GM21515 (cell line): ENCODE data around the gene SLC22A23.

Experiments
- ATAC-seq: cut with Tn5 transposase; IDR thresholded peaks from one replicate; pipeline ENCODE4 v1.9.1; 2021; ENCODE audit not compliant: unreplicated experiment

The SLC22A23 gene

GRCh38 chr6:3406891-3407809 is 49.7 kb downstream of the SLC22A23 start:
- ATAC-seq, result no peak

DNA sequence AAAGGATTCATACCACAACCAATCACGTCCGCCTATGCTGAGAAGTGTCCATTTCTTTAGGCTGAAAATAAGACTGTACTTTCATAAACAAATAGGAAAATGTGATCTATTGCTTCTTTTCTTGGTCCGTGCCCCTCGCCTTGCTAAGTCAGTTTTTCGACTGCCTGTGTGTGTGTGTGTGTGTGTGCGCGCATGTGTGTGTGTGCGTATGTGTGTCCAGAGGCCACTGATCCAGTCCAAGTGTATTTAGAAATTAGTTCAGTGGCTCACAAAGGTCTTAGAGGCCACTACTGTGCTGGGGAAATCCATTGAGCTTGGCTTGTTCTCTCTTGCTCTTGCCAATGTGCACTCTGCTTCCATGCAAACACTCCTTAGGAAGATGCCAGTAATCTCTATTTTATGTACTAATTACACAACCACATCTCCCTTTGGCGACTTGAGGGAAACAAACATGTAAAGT is 50.5 kb downstream of the SLC22A23 start:
- ATAC-seq, result no peak

DNA sequence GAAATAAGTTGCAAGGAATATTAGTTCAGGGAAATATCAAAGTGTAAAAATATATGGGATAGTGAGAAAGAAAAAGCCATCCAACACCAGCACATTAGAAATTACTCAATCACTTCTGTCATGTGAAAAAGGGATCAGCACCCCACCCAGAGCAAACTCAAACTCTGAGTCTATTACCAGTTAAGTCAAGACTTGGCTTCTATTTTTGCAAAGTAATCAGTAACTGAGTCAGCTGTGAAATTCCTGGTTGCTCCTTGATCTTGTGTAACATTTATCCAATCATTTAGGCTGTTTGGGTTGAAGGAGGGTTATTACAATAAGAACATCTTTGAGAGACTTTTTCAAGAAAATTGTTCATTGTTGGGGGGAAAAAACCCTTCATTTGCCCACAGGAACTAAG is 51.2 kb downstream of the SLC22A23 start:
- ATAC-seq, result no peak

GRCh38 chr6:3405182-3405518 is 51.7 kb downstream of the SLC22A23 start:
- ATAC-seq, result no peak

GRCh38 chr6:3403238-3404173 is 53.3 kb downstream of the SLC22A23 start:
- no peak for ATAC-seq

DNA sequence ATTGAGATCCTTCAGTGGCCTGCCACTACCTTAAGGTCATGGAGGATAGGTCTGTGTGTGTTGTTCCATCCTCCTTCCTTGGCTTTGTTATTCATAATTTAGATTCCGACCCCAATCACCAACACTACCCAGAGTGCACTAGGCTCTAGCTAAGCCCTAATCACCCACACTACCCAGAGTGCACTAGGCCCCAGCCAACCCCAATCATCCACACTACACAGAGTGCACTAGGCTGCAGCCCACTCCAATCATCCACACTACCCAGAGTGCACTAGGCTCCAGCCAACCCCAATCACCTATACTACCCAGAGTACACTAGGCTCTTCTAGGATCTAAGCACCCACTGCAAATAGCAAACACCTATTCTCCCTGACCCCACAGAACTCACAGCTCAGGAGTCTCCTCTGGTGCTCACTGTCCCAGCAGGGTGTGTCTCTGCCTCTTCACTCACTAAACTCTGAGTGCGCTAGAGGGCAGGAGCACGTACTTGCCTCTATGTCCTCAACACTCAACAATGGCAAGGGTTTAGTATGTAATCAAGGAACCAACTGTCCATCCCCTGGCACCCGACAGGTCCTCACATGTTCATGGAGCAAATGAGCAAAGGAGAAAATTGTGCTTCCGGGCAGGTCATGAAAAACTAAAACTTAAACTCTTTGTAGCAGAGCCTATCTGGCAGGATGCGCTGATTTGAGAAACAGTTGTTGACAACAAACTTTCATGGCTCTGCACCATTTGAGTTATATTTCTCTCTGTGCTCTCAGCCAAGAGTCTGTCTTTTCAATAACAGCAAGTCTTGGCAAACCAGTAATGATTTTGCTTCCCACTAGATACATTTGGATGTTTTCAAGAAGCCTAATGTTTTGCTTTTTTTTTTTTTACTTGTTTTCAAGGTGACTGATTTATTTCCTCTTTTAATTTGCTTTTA is 54.3 kb downstream of the SLC22A23 start:
- ATAC-seq, result no peak

- no peak for ATAC-seq
These were observed 56.7 kb downstream of the SLC22A23 start for GRCh38 chr6:3400162-3400561.

DNA sequence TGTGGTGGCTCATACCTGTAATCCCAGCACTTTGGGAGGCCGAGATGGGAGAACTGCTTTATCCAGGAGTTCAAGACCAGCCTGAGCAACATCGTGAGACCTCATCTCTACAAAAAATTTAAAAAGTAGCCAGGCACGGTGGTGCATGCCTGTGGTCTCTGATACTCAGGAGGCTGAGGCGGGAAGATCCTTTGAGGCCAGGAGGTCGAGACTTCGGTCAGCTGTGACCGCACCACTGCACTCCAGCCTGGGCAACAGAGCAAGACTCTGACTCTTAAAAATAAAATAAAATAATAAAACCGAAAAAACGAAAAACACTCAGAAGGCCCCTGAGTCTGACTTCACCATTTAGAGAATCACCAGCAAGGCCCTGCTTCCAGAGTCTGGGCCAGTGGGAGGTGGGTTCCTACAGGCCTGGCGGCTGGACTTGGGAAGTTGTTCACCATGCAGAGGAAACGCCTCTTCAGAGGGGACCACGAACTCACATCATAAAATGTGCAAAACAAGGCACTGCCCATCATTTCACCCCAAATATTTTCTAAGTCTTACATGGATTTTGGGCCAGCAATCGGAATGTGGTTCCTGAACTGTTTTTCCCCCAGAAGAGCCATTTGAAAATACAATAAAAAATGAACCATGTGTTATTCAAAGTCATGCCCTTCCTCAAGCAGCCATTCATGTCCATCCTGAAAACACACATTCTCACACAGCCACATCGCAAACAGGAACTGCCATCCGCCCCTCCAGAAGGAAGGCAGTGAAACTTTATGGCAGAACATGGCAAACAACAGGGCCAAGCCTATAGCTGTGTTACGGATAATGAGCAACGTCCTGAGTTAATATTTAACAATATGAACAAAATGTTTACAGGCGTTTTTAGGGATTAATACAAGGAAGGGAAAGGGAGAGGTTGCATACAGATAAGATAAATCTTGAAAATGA is 57.8 kb downstream of the SLC22A23 start:
- no peak for ATAC-seq

DNA sequence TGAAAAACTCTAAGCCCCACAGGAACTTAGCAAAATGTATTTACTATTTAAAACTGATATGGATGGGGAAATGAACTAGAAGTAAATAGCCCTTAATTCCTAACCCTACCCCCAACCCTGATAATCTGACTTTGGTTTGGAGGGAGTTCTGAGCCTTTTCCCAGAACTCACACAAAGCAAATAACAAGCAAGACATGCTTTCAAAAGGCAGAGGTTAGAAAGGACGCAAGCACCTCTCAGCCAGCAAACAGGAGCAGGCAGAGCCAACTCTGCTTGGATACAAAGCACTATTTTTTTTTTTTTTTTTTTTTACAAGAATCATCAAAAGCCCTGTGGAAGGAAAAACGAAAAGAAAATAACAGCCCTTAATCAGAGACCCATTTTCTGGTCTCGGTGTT is 58.7 kb downstream of the SLC22A23 start:
- no peak for ATAC-seq

DNA sequence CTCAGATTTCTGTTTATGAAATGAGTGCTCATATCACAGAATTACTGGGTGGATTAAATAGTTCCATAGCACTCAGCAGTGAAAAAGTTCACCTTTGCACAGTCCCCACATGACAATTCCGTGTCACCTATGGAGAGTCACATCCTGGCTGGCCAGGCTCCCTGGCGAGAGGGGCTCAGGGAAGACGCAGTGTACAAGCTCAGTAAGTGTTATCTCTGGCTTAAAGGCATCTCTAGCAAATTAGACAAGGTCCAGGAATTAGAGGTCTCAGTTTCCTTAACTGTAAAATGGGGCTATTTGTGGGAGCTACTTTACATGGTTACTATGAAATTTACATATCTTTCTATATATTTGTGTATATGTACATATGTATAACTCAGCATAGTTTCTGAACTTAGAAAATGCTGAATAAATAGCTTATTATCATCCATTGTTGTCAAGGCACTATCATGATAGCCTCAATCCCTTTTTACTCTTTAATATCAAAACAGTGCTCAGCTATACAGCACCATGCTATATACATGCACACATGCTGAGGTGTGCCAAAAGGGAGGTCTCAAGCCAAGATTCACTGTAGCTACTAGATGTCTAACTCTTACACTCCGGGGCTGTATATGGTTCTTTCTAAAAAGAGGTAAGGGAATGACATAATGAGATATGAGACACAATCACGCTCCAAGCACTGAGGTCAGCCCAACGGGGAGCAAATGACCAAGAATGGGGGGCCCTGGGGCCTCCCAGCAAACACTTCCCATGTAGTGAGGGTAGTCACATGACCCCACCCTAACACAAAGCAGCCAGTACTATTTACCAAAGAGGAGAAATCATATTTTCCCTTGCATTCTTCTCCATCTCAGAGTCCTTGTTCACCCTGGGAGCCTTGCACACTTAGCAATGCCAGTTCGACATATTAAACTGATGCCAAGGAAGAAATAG is 59.4 kb downstream of the SLC22A23 start:
- no peak for ATAC-seq

- no peak for ATAC-seq
These were observed 60.2 kb downstream of the SLC22A23 start for GRCh38 chr6:3396503-3397180.

- no peak for ATAC-seq
These were observed 62.2 kb downstream of the SLC22A23 start for GRCh38 chr6:3394671-3395070.

DNA sequence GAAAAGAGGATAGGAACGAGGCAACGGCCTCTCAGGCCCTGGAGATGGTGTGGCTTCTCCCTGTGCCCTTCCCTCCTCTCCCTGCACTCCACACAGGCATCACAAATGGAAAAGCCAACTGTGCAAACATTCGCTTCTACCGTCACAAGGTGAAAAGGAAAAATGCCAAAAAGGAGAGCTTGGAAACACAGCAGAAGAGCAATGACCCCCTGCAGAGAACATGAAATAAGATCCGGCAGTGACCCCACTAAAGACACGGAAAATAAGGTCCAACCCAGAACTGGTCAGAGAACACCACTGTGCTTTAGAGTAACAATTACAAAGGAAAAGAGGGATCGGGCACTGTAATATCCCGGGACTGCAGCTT is 63.0 kb downstream of the SLC22A23 start:
- no peak for ATAC-seq

DNA sequence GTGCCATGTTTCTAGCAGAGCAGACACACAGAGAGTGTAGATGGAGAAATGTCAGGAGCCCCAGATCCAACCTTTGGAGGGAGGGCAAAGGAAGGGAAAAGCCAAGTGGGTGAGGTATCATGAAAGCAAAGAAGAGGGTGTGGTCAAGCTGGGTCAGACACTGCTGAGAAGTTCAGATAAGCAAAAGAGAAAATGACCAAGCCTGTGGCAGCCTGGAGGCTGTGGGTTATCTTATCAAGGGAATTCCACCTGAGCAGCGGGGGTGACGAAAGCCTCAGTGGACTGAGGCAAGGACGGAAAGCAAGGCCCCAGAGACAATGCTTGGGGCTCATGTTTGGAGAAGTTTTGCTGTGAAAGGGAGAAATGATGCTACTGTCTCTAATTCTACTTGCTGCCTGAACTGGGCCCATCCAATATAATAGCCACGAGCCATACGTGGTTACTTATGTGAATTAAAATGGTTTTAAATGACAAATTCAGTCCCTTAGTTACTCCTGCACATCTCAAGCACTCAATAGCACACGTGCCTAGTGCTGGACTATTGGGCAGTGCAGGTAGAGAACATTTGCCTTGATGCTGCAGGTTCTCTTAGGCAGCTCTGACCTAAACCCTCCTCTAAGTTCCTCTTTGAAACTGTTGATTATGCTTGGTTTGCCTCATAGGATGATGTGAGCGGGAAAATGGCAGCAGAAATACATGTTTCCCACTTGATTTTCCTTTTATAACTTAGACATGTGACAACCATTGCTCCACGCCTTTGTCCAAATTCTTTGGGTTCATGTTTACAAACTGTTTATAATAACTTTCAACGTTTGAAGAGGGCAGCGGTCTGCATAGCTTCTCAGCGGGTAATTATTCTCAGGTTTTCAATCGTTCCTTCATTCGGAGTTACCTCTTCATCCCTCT is 63.7 kb downstream of the SLC22A23 start:
- no peak for ATAC-seq

GRCh38 chr6:3391902-3392458 is 64.9 kb downstream of the SLC22A23 start:
- no peak for ATAC-seq

- ATAC-seq, result no peak
These were observed 66.2 kb downstream of the SLC22A23 start for GRCh38 chr6:3390698-3391097.
